Brain microvascular endothelial cell (primary cell): Measurements from ENCODE around the gene SESN3.

Experiments
- DNase-seq: peaks from one replicate; pipeline ENCODE4 v3.0.0-alpha.2; 2020
- H3K27ac ChIP-seq: fragments of 250-450 bp; sonication (Bioruptor Pico); 2 replicates; pipeline ENCODE4 v1.5.1; 2020; ENCODE audit warnings: mild to moderate bottlenecking, moderate library complexity
- H3K27me3 ChIP-seq: fragments of 250-450 bp; sonication (Bioruptor Pico); replicated peaks from 2 replicates; pipeline ENCODE4 v1.5.1; 2020; ENCODE audit warnings: mild to moderate bottlenecking
- H3K36me3 ChIP-seq: fragments of 250-450 bp; sonication (Bioruptor Pico); replicated peaks from 2 replicates; pipeline ENCODE4 v1.5.1; 2020; ENCODE audit warnings: mild to moderate bottlenecking
- H3K4me3 ChIP-seq: 2 replicates; pipeline ENCODE4 v1.5.1; 2011; ENCODE audit warnings: low read depth, mild to moderate bottlenecking, control low read depth, low read length, moderate library complexity
- in situ Hi-C: cut with HindIII; loops from 2 replicates; pipeline ENCODE4 v1.10.0; 2017; ENCODE audit warnings: low sequenced_read_pairs, low pct_ligation_motif_present
- TF ChIP-seq, protein P1 (sequence below): IDR thresholded peaks from 2 replicates; pipeline ENCODE4 v1.5.1; 2011; ENCODE audit warnings: low read depth, mild to moderate bottlenecking, moderate library complexity, low read length, control low read depth, inconsistent platforms; ENCODE audit errors: missing control alignments

SESN3 gene

GRCh38 chr11:95269036-95269819 is 38.2 kb upstream of the SESN3 start:
- no peak for DNase-seq
- Histone ChIP-seq H3K4me3 (no peak overlapping the region), H3K27ac (no peak overlapping the region), H3K27me3 (no peaks in the 10 kb centered on the region), H3K36me3 (no peaks in the 10 kb centered on the region)
- in situ Hi-C loops, result no loop called here
- TF ChIP-seq, protein P1, sequence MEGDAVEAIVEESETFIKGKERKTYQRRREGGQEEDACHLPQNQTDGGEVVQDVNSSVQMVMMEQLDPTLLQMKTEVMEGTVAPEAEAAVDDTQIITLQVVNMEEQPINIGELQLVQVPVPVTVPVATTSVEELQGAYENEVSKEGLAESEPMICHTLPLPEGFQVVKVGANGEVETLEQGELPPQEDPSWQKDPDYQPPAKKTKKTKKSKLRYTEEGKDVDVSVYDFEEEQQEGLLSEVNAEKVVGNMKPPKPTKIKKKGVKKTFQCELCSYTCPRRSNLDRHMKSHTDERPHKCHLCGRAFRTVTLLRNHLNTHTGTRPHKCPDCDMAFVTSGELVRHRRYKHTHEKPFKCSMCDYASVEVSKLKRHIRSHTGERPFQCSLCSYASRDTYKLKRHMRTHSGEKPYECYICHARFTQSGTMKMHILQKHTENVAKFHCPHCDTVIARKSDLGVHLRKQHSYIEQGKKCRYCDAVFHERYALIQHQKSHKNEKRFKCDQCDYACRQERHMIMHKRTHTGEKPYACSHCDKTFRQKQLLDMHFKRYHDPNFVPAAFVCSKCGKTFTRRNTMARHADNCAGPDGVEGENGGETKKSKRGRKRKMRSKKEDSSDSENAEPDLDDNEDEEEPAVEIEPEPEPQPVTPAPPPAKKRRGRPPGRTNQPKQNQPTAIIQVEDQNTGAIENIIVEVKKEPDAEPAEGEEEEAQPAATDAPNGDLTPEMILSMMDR, result no peak

DNA sequence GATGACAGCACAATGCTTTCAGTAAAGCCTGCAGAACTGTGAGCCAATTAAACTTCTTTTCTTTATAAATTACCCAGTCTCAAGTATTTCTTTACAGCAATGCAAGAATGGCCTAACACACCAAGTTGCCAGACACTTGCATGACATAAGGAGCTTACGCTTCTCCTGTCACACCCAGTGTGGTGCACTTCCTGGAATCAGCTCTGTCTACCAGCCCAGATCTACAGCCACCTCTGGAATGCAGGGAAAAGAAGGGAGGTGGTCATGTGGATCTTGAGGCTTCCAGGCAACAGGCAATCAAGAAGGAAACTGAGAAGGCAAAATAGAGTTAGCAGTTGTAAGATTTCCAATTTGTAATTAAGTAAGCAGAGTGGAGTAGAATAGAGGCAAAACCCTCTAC is 37.4 kb upstream of the SESN3 start:
- in situ Hi-C loops, result no loop called here

GRCh38 chr11:95267601-95268213 is 36.7 kb upstream of the SESN3 start:
- in situ Hi-C loops, result no loop called here
- Histone ChIP-seq H3K27ac (no peak overlapping the region), H3K4me3 (no peak overlapping the region), H3K36me3 (no peaks in the 10 kb centered on the region), H3K27me3 (no peaks in the 10 kb centered on the region)
- DNase-seq, result no peak
- TF ChIP-seq, protein P1, result no peak

More for the DNA sequence above, 37.4 kb upstream of the SESN3 start:
- Histone ChIP-seq H3K4me3 (no peak overlapping the region), H3K27me3 (no peaks in the 10 kb centered on the region), H3K36me3 (no peaks in the 10 kb centered on the region), H3K27ac (no peak overlapping the region)
- TF ChIP-seq, protein P1, result no peak
- no peak for DNase-seq

DNA sequence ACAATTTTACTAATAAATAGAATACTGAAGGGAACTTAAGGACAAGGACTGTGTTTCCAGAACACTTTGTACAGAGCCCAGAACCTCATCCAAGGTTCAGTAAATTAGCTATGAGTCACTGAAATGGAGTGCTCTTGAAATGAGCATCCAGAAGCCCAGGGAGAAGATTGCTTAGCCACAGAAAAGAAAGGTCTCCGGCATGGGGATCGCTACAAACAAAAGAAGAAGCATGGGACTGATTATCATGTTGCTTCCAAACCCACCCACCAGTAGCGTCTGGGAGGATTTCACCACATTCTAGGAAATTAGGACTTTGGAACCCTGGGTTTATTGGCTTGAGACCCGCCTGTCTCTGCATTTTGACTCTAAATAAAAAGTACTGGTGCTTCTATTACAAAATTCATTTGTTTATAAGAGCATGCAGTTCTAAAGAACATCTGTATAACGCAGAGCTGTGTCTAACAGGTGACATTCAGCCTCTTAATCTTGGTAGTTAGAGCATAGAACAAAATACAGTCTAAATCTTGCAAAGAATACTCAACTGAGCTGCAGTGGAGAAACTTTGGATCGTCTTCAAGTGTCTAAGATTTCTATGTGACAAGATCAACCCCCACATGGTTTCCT is 35.9 kb upstream of the SESN3 start:
- in situ Hi-C loops, result no loop called here
- Histone ChIP-seq H3K27ac (no peak overlapping the region), H3K36me3 (no peaks in the 10 kb centered on the region), H3K4me3 (no peak overlapping the region), H3K27me3 (no peaks in the 10 kb centered on the region)
- no peak for DNase-seq
- TF ChIP-seq, protein P1, result no peak

DNA sequence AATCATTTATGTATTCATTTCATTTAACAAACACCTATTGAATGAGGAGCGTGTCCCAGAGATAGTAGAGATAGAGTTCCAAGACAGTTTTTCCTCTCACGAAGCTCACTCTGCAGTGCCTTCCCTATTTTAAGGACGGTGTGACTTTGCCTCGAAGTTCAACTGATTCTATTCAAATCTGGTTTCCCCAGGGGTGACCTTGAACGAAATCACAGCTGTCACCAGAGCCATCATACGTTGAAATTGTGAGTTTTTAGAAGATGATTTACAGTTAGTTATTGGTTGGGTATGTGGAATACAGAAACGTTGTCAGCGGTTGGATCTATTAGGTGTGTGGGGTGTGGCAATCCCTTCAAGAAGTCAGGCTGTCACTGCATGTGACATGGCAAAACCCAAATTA is 33.9 kb upstream of the SESN3 start:
- TF ChIP-seq, protein P1, result no peak
- H3K27me3 ChIP-seq, result no peaks in the 10 kb centered on the region
- no peaks in the 10 kb centered on the region for H3K36me3 ChIP-seq
- in situ Hi-C loops, result no loop called here
- no peak overlapping the region for H3K27ac ChIP-seq
- DNase-seq, result no peak
- H3K4me3 ChIP-seq, result no peak overlapping the region
